ENCODE measurements around the gene PPP2R1A.

Gene PPP2R1A

GRCh38 chr19:52189735-52190486 lies at the start of gene PPP2R1A:
PPP2R1A (plus strand) TSS chr19:52190052; CDS start chr19:52190097, 45 bp downstream.
- H3K36me3 ChIP-seq (ENCODE audit: insufficient read depth, low read length): peaks cover 28% of the 10 kb centered on the region

GRCh38 chr19:52141203-52141602 lies 48.6 kb upstream of the PPP2R1A start:
- H3K4me3 ChIP-seq (ENCODE audit: low read length): no peak overlapping the region
- H3K9me3 ChIP-seq (ENCODE audit: low read length): peaks cover 9% of the 10 kb centered on the region
- H3K36me3 ChIP-seq (ENCODE audit: insufficient read depth, low read length): peaks cover 5% of the 10 kb centered on the region
- no peaks in the 10 kb centered on the region for H3K27me3 ChIP-seq (ENCODE audit: insufficient read depth, low read length)
- H3K4me1 ChIP-seq (ENCODE audit: insufficient read depth, low read length): peaks cover 7% of the 10 kb centered on the region
- H2AFZ ChIP-seq (ENCODE audit: low read depth, low read length): no peak overlapping the region

More at GRCh38 chr19:52189735-52190486, at the start of gene PPP2R1A:
- H3K4me1 ChIP-seq (ENCODE audit: insufficient read depth, low read length): peaks cover 13% of the 10 kb centered on the region
- peaks cover 24% of the 10 kb centered on the region for H3K9me3 ChIP-seq (ENCODE audit: low read length)
- H3K27me3 ChIP-seq (ENCODE audit: insufficient read depth, low read length): no peaks in the 10 kb centered on the region
- peak within 1 kb of the TSS; percentile 96 for H3K4me3 ChIP-seq (ENCODE audit: low read length)
- peak within 1 kb of the TSS; percentile 44 for H2AFZ ChIP-seq (ENCODE audit: low read depth, low read length)

GRCh38 chr19:52142001-52142595 lies 47.8 kb upstream of the PPP2R1A start:
- Histone ChIP-seq H3K4me3 (ENCODE audit: low read length) (no peak overlapping the region), H2AFZ (ENCODE audit: low read depth, low read length) (no peak overlapping the region), H3K4me1 (ENCODE audit: insufficient read depth, low read length) (peaks cover 7% of the 10 kb centered on the region), H3K27me3 (ENCODE audit: insufficient read depth, low read length) (no peaks in the 10 kb centered on the region), H3K36me3 (ENCODE audit: insufficient read depth, low read length) (no peaks in the 10 kb centered on the region), H3K9me3 (ENCODE audit: low read length) (peaks cover 4% of the 10 kb centered on the region)

- H3K4me3 ChIP-seq (ENCODE audit: low read length): no peak overlapping the region
- no peaks in the 10 kb centered on the region for H3K9me3 ChIP-seq (ENCODE audit: low read length)
- no peaks in the 10 kb centered on the region for H3K36me3 ChIP-seq (ENCODE audit: insufficient read depth, low read length)
- H3K4me1 ChIP-seq (ENCODE audit: insufficient read depth, low read length): no peaks in the 10 kb centered on the region
- H2AFZ ChIP-seq (ENCODE audit: low read depth, low read length): no peak overlapping the region
- H3K27me3 ChIP-seq (ENCODE audit: insufficient read depth, low read length): no peaks in the 10 kb centered on the region
Observed at GRCh38 chr19:52148256-52148655, 41.6 kb upstream of the PPP2R1A start.

- no peaks in the 10 kb centered on the region for H3K4me1 ChIP-seq (ENCODE audit: insufficient read depth, low read length)
- no peak overlapping the region for H2AFZ ChIP-seq (ENCODE audit: low read depth, low read length)
- no peaks in the 10 kb centered on the region for H3K36me3 ChIP-seq (ENCODE audit: insufficient read depth, low read length)
- no peak overlapping the region for H3K4me3 ChIP-seq (ENCODE audit: low read length)
- peaks cover 29% of the 10 kb centered on the region for H3K9me3 ChIP-seq (ENCODE audit: low read length)
- H3K27me3 ChIP-seq (ENCODE audit: insufficient read depth, low read length): no peaks in the 10 kb centered on the region
Observed at GRCh38 chr19:52155596-52156359, 34.1 kb upstream of the PPP2R1A start.

- Histone ChIP-seq H2AFZ (ENCODE audit: low read depth, low read length) (no peak overlapping the region), H3K9me3 (ENCODE audit: low read length) (peaks cover 13% of the 10 kb centered on the region), H3K4me1 (ENCODE audit: insufficient read depth, low read length) (no peaks in the 10 kb centered on the region), H3K27me3 (ENCODE audit: insufficient read depth, low read length) (no peaks in the 10 kb centered on the region), H3K36me3 (ENCODE audit: insufficient read depth, low read length) (no peaks in the 10 kb centered on the region), H3K4me3 (ENCODE audit: low read length) (no peak overlapping the region)
Observed at GRCh38 chr19:52170304-52170703, 19.5 kb upstream of the PPP2R1A start.

GRCh38 chr19:52170863-52171320 lies 19.0 kb upstream of the PPP2R1A start:
- Histone ChIP-seq H3K4me3 (ENCODE audit: low read length) (peak overlapping the region; percentile 51), H3K36me3 (ENCODE audit: insufficient read depth, low read length) (no peaks in the 10 kb centered on the region), H2AFZ (ENCODE audit: low read depth, low read length) (peak overlapping the region; percentile 65), H3K4me1 (ENCODE audit: insufficient read depth, low read length) (no peaks in the 10 kb centered on the region), H3K9me3 (ENCODE audit: low read length) (peaks cover 14% of the 10 kb centered on the region), H3K27me3 (ENCODE audit: insufficient read depth, low read length) (no peaks in the 10 kb centered on the region)

GRCh38 chr19:52171321-52172169 lies 18.3 kb upstream of the PPP2R1A start, which contains the start of gene ZNF836:
ZNF836 (minus strand) TSS chr19:52171621; CDS start chr19:52168072, 3,549 bp downstream.
- Histone ChIP-seq H3K27me3 (ENCODE audit: insufficient read depth, low read length) (no peaks in the 10 kb centered on the region), H3K9me3 (ENCODE audit: low read length) (peaks cover 14% of the 10 kb centered on the region), H3K36me3 (ENCODE audit: insufficient read depth, low read length) (no peaks in the 10 kb centered on the region), H3K4me1 (ENCODE audit: insufficient read depth, low read length) (peaks cover 4% of the 10 kb centered on the region), H2AFZ (ENCODE audit: low read depth, low read length) (peak within 1 kb of the TSS; percentile 65), H3K4me3 (ENCODE audit: low read length) (peak within 1 kb of the TSS; percentile 51)

GRCh38 chr19:52172347-52172746 lies 17.5 kb upstream of the PPP2R1A start:
- Histone ChIP-seq H3K36me3 (ENCODE audit: insufficient read depth, low read length) (no peaks in the 10 kb centered on the region), H3K4me1 (ENCODE audit: insufficient read depth, low read length) (peaks cover 10% of the 10 kb centered on the region), H2AFZ (ENCODE audit: low read depth, low read length) (no peak overlapping the region), H3K4me3 (ENCODE audit: low read length) (no peak overlapping the region), H3K27me3 (ENCODE audit: insufficient read depth, low read length) (no peaks in the 10 kb centered on the region), H3K9me3 (ENCODE audit: low read length) (peaks cover 14% of the 10 kb centered on the region)

GRCh38 chr19:52176574-52176973 lies 13.3 kb upstream of the PPP2R1A start:
- Histone ChIP-seq H3K27me3 (ENCODE audit: insufficient read depth, low read length) (no peaks in the 10 kb centered on the region), H2AFZ (ENCODE audit: low read depth, low read length) (no peak overlapping the region), H3K4me3 (ENCODE audit: low read length) (no peak overlapping the region), H3K9me3 (ENCODE audit: low read length) (peaks cover 8% of the 10 kb centered on the region), H3K4me1 (ENCODE audit: insufficient read depth, low read length) (peaks cover 10% of the 10 kb centered on the region), H3K36me3 (ENCODE audit: insufficient read depth, low read length) (no peaks in the 10 kb centered on the region)

GRCh38 chr19:52187407-52187806 lies 2.4 kb upstream of the PPP2R1A start:
- Histone ChIP-seq H3K9me3 (ENCODE audit: low read length) (peaks cover 3% of the 10 kb centered on the region), H3K4me3 (ENCODE audit: low read length) (no peak overlapping the region), H3K27me3 (ENCODE audit: insufficient read depth, low read length) (no peaks in the 10 kb centered on the region), H3K36me3 (ENCODE audit: insufficient read depth, low read length) (peaks cover 3% of the 10 kb centered on the region), H3K4me1 (ENCODE audit: insufficient read depth, low read length) (peaks cover 13% of the 10 kb centered on the region), H2AFZ (ENCODE audit: low read depth, low read length) (no peak overlapping the region)

Data from neuron (in vitro differentiated cells).